ENCODE data around the gene AKAP6.

AKAP6 gene

DNA sequence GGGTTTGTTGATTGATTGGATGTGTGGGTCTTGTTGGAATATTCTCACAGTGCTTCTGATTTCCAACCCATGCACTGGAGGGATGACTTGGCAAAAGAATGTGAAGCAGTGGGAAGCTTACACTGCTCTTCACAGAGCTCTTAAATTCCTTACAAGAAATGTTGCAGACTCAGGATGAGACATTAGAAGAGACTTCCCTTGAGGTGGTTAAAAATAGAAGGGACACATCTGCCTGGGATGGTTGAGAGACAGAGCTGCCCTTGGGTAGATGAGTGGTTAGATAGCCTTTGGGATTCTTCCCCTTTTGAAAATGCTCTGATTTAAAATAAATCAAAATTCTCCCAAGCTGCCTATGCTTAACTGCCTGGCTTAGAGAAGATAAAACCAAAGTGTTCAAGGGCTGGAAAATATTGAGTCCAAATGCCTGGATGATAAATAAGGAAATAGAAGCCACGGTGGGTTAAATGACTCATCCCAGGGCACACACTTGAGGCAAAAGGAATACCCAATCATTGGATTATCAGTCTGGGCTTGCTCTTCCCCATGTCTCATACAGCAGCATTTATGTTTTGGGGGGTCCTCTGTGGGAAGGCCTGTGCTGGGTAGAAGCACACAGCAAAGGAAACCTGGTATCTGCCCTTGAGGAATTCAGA, 264.3 kb downstream of the AKAP6 start:
- TF ChIP-seq, protein P1, sequence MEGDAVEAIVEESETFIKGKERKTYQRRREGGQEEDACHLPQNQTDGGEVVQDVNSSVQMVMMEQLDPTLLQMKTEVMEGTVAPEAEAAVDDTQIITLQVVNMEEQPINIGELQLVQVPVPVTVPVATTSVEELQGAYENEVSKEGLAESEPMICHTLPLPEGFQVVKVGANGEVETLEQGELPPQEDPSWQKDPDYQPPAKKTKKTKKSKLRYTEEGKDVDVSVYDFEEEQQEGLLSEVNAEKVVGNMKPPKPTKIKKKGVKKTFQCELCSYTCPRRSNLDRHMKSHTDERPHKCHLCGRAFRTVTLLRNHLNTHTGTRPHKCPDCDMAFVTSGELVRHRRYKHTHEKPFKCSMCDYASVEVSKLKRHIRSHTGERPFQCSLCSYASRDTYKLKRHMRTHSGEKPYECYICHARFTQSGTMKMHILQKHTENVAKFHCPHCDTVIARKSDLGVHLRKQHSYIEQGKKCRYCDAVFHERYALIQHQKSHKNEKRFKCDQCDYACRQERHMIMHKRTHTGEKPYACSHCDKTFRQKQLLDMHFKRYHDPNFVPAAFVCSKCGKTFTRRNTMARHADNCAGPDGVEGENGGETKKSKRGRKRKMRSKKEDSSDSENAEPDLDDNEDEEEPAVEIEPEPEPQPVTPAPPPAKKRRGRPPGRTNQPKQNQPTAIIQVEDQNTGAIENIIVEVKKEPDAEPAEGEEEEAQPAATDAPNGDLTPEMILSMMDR (IDR thresholded peaks at IDR 0.05; ENCODE audit: control insufficient read depth, extremely low read depth, insufficient read depth), result no peak
- no peak for DNase-seq (ENCODE audit: low read depth)
- H3K4me3 ChIP-seq (ENCODE audit: low read depth, low read length), result no peak overlapping the region

DNA sequence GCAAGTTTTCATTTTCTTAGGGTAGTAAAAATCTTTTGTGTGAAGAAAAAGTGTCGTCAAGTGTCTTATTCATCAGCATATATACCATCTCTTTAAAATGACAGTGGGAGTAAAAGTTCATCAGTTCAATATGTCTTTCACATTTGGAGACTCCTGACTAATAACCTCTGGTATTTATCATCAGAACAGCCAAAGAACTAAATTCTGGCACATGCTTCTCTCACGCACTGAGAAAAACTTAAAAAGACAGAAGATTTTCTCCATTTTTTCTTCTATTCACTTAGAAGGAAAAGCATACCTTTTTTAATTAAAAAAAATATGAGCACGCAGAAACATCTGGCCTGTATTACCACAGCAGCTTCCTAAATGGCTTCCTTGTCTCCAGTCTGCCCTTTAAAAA, 265.7 kb downstream of the AKAP6 start:
- no peak for DNase-seq (ENCODE audit: low read depth)
- H3K4me3 ChIP-seq (ENCODE audit: low read depth, low read length), result no peak overlapping the region
- TF ChIP-seq, protein P1 (IDR thresholded peaks at IDR 0.05; ENCODE audit: control insufficient read depth, extremely low read depth, insufficient read depth), result no peak

DNA sequence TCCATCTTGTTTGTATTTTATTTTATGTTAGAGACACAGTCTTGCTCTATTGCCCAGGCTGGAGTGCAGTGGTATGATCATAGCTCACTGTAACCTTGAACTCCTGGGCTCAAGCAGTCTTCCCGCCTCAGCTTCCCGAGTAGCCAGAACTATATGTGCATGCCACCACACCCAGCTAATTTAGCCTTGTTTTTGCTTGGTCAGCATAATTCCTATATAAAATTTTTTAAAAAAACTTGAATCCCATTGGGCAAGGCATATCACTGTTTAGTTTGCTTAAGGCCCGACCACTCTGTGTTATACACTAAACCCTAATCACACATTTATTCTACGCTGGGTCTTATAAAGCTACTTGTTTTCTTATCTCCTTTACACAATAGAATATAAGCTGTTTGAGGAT, 266.4 kb downstream of the AKAP6 start:
- TF ChIP-seq, protein P1 (IDR thresholded peaks at IDR 0.05; ENCODE audit: control insufficient read depth, extremely low read depth, insufficient read depth), result no peak

DNA sequence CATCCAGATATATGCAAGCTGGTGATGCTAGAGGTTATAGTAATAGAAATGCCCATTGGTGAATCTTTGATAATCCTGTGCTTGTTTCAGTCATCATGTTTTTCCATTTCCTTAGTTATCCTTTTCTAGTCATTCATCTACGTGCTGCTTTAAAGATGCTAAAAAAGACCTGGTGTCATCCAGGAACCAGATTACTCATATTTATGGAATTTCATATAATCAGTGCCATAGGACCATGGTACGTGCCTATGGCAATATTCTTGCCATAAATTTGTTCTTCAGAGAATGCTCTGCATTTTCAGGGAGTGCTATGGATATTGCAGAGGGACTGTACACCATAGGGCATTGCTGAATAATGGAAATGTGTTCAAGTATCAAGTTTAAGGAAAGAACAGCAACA, 267.3 kb downstream of the AKAP6 start:
- TF ChIP-seq, protein P1 (IDR thresholded peaks at IDR 0.05; ENCODE audit: control insufficient read depth, extremely low read depth, insufficient read depth), result no peak
- H3K4me3 ChIP-seq (ENCODE audit: low read depth, low read length), result no peak overlapping the region
- DNase-seq (ENCODE audit: low read depth), result no peak

More for the DNA sequence above, 266.4 kb downstream of the AKAP6 start:
- no peak overlapping the region for H3K4me3 ChIP-seq (ENCODE audit: low read depth, low read length)
- no peak for DNase-seq (ENCODE audit: low read depth)

DNA sequence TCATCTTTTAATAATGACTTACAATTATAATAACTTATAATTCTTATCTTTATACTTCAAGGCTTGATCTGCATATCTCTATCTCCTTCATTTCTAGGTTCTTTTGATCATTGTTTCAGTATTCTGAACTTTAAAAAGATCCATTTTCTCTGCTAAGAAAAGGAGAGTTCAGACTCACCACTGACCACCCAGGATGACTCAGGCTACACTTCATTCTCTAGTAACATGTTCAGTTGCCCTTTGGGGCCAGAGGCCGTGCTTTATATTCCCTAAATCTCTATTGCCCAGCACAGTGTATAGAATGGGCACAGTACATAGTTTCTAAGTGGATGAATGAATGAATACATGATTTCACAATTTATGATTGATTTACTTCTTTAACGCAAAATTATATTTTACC, 268.7 kb downstream of the AKAP6 start:
- TF ChIP-seq, protein P1 (IDR thresholded peaks at IDR 0.05; ENCODE audit: control insufficient read depth, extremely low read depth, insufficient read depth), result no peak
- H3K4me3 ChIP-seq (ENCODE audit: low read depth, low read length), result no peak overlapping the region
- DNase-seq (ENCODE audit: low read depth), result no peak

DNA sequence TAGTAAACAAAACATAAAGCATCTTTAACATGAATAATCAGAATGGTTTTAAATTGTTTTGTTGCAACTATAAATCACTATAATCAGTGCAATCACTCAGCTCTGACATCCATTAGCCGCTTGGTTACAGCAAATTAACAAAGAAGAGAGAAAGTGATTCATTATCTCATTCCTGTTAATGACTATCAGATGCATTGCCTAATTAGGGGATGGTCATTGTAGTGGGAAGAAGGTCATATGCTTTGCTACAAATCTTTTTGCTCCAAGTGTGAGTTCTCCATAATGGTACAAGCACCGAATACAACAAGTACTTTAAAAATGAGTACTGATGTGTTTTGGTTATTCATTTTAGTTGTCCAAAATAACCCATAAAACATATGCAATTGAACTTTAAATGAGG, 272.0 kb downstream of the AKAP6 start:
- TF ChIP-seq, protein P1 (IDR thresholded peaks at IDR 0.05; ENCODE audit: control insufficient read depth, extremely low read depth, insufficient read depth), result no peak
- DNase-seq (ENCODE audit: low read depth), result no peak
- no peak overlapping the region for H3K4me3 ChIP-seq (ENCODE audit: low read depth, low read length)

DNA sequence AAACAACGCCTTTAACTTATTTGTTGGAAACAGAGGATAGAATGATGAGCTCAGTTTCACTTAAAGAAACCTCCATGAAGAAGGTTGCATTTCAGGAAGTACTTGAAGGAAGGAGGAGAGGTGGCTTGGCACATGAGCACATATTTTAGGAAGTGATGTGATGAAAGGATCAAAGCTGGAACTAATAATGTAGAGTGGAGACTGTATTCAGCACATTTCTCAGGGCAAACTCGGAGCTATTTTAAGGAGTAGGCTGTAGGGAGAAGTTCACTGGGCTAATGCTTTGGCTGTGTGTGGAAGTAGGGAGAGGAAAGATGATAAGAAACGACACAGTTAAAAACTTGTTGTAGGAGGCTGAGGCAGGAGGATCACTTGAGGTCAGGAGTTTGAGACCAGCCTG, 272.8 kb downstream of the AKAP6 start:
- H3K4me3 ChIP-seq (ENCODE audit: low read depth, low read length), result no peak overlapping the region
- no peak for DNase-seq (ENCODE audit: low read depth)
- TF ChIP-seq, protein P1 (IDR thresholded peaks at IDR 0.05; ENCODE audit: control insufficient read depth, extremely low read depth, insufficient read depth), result no peak
